HepG2 (cell line): ENCODE results near the gene SERPINA3. TPM values are rescaled to one million over a fixed set of nuclear protein-coding genes. Genes with fewer than 3 reads are reported as not detected.

Experiments
- JARID2 ChIP-seq: sonication (generic); formaldehyde crosslinking; IDR thresholded peaks from 2 replicates; pipeline ENCODE4 v1.8.1; 2023; ENCODE audit warnings: missing genetic modification reagents, inconsistent platforms; ENCODE audit not compliant: insufficient replicate concordance
- KAT7 ChIP-seq: IDR thresholded peaks from 2 replicates; pipeline ENCODE4 v1.6.1; 2018; ENCODE audit warnings: borderline replicate concordance, missing compliant biosample characterization
- KLF6 ChIP-seq: IDR thresholded peaks from 2 replicates; pipeline ENCODE4 v1.8.0; 2016; ENCODE audit warnings: missing biosample characterization, missing genetic modification reagents
- KLF9 ChIP-seq: IDR thresholded peaks from 2 replicates; pipeline ENCODE4 v1.6.1; 2016; ENCODE audit warnings: low read depth
- MBD4 ChIP-seq: IDR thresholded peaks from 2 replicates; pipeline ENCODE4 v1.6.1; 2012; ENCODE audit warnings: low read length, inconsistent platforms, borderline replicate concordance
- MIER2 ChIP-seq: IDR thresholded peaks from 2 replicates; pipeline ENCODE4 v1.6.1; 2016; ENCODE audit warnings: missing biosample characterization, missing genetic modification reagents
- NPAS2 ChIP-seq: sonication (generic); formaldehyde crosslinking; IDR thresholded peaks from 2 replicates; pipeline ENCODE4 v1.8.0; 2022; ENCODE audit warnings: mild to moderate bottlenecking, missing genetic modification reagents, borderline replicate concordance
- RCOR2 ChIP-seq: IDR thresholded peaks from 2 replicates; pipeline ENCODE4 v1.6.1; 2016; ENCODE audit warnings: missing biosample characterization, missing genetic modification reagents
- REL ChIP-seq: sonication (generic); formaldehyde crosslinking; conservative IDR thresholded peaks from 2 replicates; pipeline ENCODE4 v1.8.0; 2022; ENCODE audit warnings: mild to moderate bottlenecking, missing genetic modification reagents, moderate library complexity
- SOX5 ChIP-seq: IDR thresholded peaks from 2 replicates; pipeline ENCODE4 v1.6.1; 2016; ENCODE audit warnings: borderline replicate concordance
- SRY ChIP-seq: sonication (generic); formaldehyde crosslinking; IDR thresholded peaks from 2 replicates; pipeline ENCODE4 v1.8.0; 2022; ENCODE audit warnings: mild to moderate bottlenecking, missing genetic modification reagents
- TCF7L2 ChIP-seq: IDR thresholded peaks from 2 replicates; pipeline ENCODE4 v1.6.1; 2011; ENCODE audit warnings: mild to moderate bottlenecking, low read depth, low read length, moderate library complexity
- U2AF2 ChIP-seq: fragments of 200-400 bp; formaldehyde crosslinking; IDR thresholded peaks from 2 replicates; pipeline ENCODE4 v1.6.1; 2017; ENCODE audit warnings: low read depth, mild to moderate bottlenecking, low read length
- ZNF121 ChIP-seq: sonication (generic); formaldehyde crosslinking; IDR thresholded peaks from 2 replicates; pipeline ENCODE4 v1.5.0; 2020; ENCODE audit warnings: mild to moderate bottlenecking, missing genetic modification reagents
- ZNF225 ChIP-seq: sonication (generic); formaldehyde crosslinking; IDR thresholded peaks from 2 replicates; pipeline ENCODE4 v1.4.0; 2020; ENCODE audit warnings: mild to moderate bottlenecking, missing genetic modification reagents
- ZNF256 ChIP-seq: sonication (generic); formaldehyde crosslinking; conservative IDR thresholded peaks from 2 replicates; pipeline ENCODE4 v1.4.0; 2020; ENCODE audit warnings: missing genetic modification reagents
- ZNF263 ChIP-seq: sonication (generic); formaldehyde crosslinking; IDR thresholded peaks from 2 replicates; pipeline ENCODE4 v1.4.0; 2020; ENCODE audit warnings: missing genetic modification reagents
- ZNF274 ChIP-seq: sonication (generic); formaldehyde crosslinking; IDR thresholded peaks from 2 replicates; pipeline ENCODE4 v1.5.1; 2020; ENCODE audit warnings: mild to moderate bottlenecking, missing genetic modification reagents
- ZNF329 ChIP-seq: sonication (generic); formaldehyde crosslinking; IDR thresholded peaks from 2 replicates; pipeline ENCODE4 v1.9.0; 2021; ENCODE audit warnings: low read depth, mild to moderate bottlenecking, missing genetic modification reagents
- ZNF572 ChIP-seq: sonication (generic); formaldehyde crosslinking; IDR thresholded peaks from 2 replicates; pipeline ENCODE4 v1.5.1; 2020; ENCODE audit warnings: mild to moderate bottlenecking, missing genetic modification reagents
- ZNF672 ChIP-seq: sonication (generic); formaldehyde crosslinking; IDR thresholded peaks from 2 replicates; pipeline ENCODE4 v1.8.1; 2022; ENCODE audit warnings: missing genetic modification reagents
- ZNF782 ChIP-seq: sonication (generic); formaldehyde crosslinking; IDR thresholded peaks from 2 replicates; pipeline ENCODE4 v1.4.0; 2020; ENCODE audit warnings: missing genetic modification reagents, mild to moderate bottlenecking, borderline replicate concordance
- polyA plus RNA-seq, 8 experiments: library from polyadenylated mRNA; depleted of rRNA in 3 of 8; stranded (reverse) in 7 of 8; unstranded in 1 of 8; fragments of >200 nt; fragmentation: Illumina TruSeq in 4 of 8; extraction: Trizol in 4 of 8; gene quantifications; 2 replicates each; pipeline versions ENCODE4 v1.2.1 to v1.2.3, GENCODE V29; 2011 to 2016; ENCODE audit warnings: low read depth in 4 of 8, missing spikeins in 1 of 8, mixed read lengths in 1 of 8; ENCODE audit not compliant: insufficient read depth in 1 of 8
- total RNA-seq, 5 experiments: library from RNA; depleted of rRNA; stranded (reverse); fragments of >200 nt; fragmentation: Illumina TruSeq; extraction: Trizol; gene quantifications; 2 replicates each; pipeline ENCODE4 v1.2.3, GENCODE V29; 2016; ENCODE audit warnings: low read depth in 1 of 5
- TF ChIP-seq, protein P1 (sequence below): sonication (generic); formaldehyde crosslinking; IDR thresholded peaks from 2 replicates; pipeline ENCODE4 v1.4.0; 2020; ENCODE audit warnings: missing genetic modification reagents
- TF ChIP-seq, protein P2 (sequence below): sonication (generic); formaldehyde crosslinking; IDR thresholded peaks from 2 replicates; pipeline ENCODE4 v1.4.0; 2020; ENCODE audit warnings: missing genetic modification reagents
- TF ChIP-seq, protein P3 (sequence below): sonication (generic); formaldehyde crosslinking; IDR thresholded peaks from 2 replicates; pipeline ENCODE4 v1.5.1; 2020; ENCODE audit warnings: mild to moderate bottlenecking, missing genetic modification reagents, moderate library complexity

Gene SERPINA3
- total and polyA plus RNA-seq, 2 of the 13 experiments (the other 11 are each of a cell fraction or from before 2014, with no cell fraction given) = 825 to 2,200 TPM

DNA sequence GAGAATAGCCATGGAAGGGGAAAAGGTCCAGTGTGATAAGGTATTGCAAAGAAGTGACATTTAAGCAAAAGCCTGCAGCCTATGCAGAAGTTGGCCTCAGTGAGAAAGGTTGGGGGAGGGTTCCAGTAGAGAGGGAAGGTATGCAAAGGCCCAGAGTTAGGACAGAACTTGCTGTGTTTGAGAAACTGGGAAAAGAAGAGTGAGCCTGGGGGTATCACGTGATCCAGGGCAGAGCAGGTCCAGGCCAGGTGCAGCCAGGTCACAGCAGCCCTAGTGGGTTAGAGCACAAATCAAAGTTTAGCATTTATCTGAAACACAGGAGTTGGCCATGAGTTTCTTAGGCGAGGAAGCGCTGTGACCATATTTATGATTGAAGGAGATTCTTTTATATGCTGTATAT is 29.3 kb upstream of the SERPINA3 start (continued):
- no peak for TF ChIP-seq TCF7L2
- TF ChIP-seq, protein P1, sequence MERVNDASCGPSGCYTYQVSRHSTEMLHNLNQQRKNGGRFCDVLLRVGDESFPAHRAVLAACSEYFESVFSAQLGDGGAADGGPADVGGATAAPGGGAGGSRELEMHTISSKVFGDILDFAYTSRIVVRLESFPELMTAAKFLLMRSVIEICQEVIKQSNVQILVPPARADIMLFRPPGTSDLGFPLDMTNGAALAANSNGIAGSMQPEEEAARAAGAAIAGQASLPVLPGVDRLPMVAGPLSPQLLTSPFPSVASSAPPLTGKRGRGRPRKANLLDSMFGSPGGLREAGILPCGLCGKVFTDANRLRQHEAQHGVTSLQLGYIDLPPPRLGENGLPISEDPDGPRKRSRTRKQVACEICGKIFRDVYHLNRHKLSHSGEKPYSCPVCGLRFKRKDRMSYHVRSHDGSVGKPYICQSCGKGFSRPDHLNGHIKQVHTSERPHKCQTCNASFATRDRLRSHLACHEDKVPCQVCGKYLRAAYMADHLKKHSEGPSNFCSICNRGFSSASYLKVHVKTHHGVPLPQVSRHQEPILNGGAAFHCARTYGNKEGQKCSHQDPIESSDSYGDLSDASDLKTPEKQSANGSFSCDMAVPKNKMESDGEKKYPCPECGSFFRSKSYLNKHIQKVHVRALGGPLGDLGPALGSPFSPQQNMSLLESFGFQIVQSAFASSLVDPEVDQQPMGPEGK (CRISPR knock-in tag) = no peak
- no peak for TF ChIP-seq ZNF672 (CRISPR knock-in tag)
- TF ChIP-seq KLF9 (CRISPR knock-in tag) = no peak
- TF ChIP-seq MIER2 (CRISPR knock-in tag) = peak; percentile 28; the same call in 1 of the 2 replicates
- TF ChIP-seq, protein P2, sequence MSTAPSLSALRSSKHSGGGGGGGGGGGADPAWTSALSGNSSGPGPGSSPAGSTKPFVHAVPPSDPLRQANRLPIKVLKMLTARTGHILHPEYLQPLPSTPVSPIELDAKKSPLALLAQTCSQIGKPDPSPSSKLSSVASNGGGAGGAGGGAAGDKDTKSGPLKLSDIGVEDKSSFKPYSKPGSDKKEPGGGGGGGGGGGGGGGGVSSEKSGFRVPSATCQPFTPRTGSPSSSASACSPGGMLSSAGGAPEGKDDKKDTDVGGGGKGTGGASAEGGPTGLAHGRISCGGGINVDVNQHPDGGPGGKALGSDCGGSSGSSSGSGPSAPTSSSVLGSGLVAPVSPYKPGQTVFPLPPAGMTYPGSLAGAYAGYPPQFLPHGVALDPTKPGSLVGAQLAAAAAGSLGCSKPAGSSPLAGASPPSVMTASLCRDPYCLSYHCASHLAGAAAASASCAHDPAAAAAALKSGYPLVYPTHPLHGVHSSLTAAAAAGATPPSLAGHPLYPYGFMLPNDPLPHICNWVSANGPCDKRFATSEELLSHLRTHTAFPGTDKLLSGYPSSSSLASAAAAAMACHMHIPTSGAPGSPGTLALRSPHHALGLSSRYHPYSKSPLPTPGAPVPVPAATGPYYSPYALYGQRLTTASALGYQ (CRISPR knock-in tag) = no peak
- no peak for TF ChIP-seq REL
- TF ChIP-seq MBD4 = no peak
- no peak for TF ChIP-seq ZNF263 (CRISPR knock-in tag)
- TF ChIP-seq ZNF256 (CRISPR knock-in tag) = no peak
- TF ChIP-seq, protein P3, sequence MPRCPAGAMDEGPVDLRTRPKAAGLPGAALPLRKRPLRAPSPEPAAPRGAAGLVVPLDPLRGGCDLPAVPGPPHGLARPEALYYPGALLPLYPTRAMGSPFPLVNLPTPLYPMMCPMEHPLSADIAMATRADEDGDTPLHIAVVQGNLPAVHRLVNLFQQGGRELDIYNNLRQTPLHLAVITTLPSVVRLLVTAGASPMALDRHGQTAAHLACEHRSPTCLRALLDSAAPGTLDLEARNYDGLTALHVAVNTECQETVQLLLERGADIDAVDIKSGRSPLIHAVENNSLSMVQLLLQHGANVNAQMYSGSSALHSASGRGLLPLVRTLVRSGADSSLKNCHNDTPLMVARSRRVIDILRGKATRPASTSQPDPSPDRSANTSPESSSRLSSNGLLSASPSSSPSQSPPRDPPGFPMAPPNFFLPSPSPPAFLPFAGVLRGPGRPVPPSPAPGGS (CRISPR knock-in tag) = no peak
- TF ChIP-seq SRY = no peak
- TF ChIP-seq KAT7 (CRISPR knock-in tag) = 0 out of 2 replicates have a peak, but pooled peaks have one; percentile 2
- TF ChIP-seq ZNF225 = no peak
- TF ChIP-seq ZNF274 (CRISPR knock-in tag) = no peak
- peak; percentile 61; the same call in 1 of the 2 replicates for TF ChIP-seq RCOR2
- no peak for TF ChIP-seq ZNF782
- TF ChIP-seq ZNF572 = no peak
- TF ChIP-seq SOX5 (CRISPR knock-in tag) = no peak
- 0 out of 2 replicates have a peak, but pooled peaks have one; percentile 43 for TF ChIP-seq ZNF329 (CRISPR knock-in tag)
- TF ChIP-seq U2AF2 = no peak
- no peak for TF ChIP-seq KLF6 (CRISPR knock-in tag)
- no peak for TF ChIP-seq ZNF121 (CRISPR knock-in tag)
- TF ChIP-seq NPAS2 (CRISPR knock-in tag) = no peak
- TF ChIP-seq JARID2 (CRISPR knock-in tag) = no peak
